GM19455 (cell line): Measurements from ENCODE around the gene ZFP57.
"Not testable (repeated sequence)": the region's sequence is repeated elsewhere in the genome, so short reads cannot be mapped to it uniquely, and the experiment has no call there.

Experiments used
- ATAC-seq: cut with Tn5 transposase; IDR thresholded peaks from one replicate; pipeline ENCODE4 v1.9.1; 2021; ENCODE audit not compliant: unreplicated experiment

The ZFP57 gene

GRCh38 chr6:29696147-29697125 is 15.5 kb upstream of the ZFP57 start:
- ATAC-seq = no peak

- ATAC-seq = no peak
Measured at GRCh38 chr6:29694637-29695036, 13.7 kb upstream of the ZFP57 start.

- no peak for ATAC-seq
Measured at GRCh38 chr6:29685718-29686326, 4.9 kb upstream of the ZFP57 start.

- no peak for ATAC-seq
Measured at GRCh38 chr6:29681811-29682210, 859 bp upstream of the ZFP57 start.

GRCh38 chr6:29680416-29680815 is 536 bp downstream of the ZFP57 start:
- no peak for ATAC-seq

GRCh38 chr6:29679962-29680361 is 990 bp downstream of the ZFP57 start:
- ATAC-seq = no peak

- ATAC-seq = no peak
Measured at GRCh38 chr6:29678114-29678513, 2.8 kb downstream of the ZFP57 start.

GRCh38 chr6:29676981-29677601 is 3.9 kb downstream of the ZFP57 start:
- no peak for ATAC-seq

GRCh38 chr6:29675561-29675960 is 5.4 kb downstream of the ZFP57 start:
- no peak for ATAC-seq

- no peak for ATAC-seq
Measured at GRCh38 chr6:29674008-29674407, 6.9 kb downstream of the ZFP57 start.

GRCh38 chr6:29673161-29673560 is 7.8 kb downstream of the ZFP57 start:
- ATAC-seq = no peak

GRCh38 chr6:29672116-29672515 is 8.8 kb downstream of the ZFP57 start:
- ATAC-seq = not testable (repeated sequence)

GRCh38 chr6:29671026-29671425 is 9.9 kb downstream of the ZFP57 start:
- ATAC-seq = no peak

GRCh38 chr6:29667158-29667557 is 13.8 kb downstream of the ZFP57 start:
- ATAC-seq = no peak

GRCh38 chr6:29666826-29667130 is 14.2 kb downstream of the ZFP57 start:
- no peak for ATAC-seq

GRCh38 chr6:29665942-29666825 is 14.8 kb downstream of the ZFP57 start:
- ATAC-seq = no peak

GRCh38 chr6:29663300-29664042 is 17.5 kb downstream of the ZFP57 start:
- no peak for ATAC-seq

GRCh38 chr6:29661502-29662141 is 19.3 kb downstream of the ZFP57 start:
- not testable (repeated sequence) for ATAC-seq

GRCh38 chr6:29661071-29661470 is 19.9 kb downstream of the ZFP57 start:
- no peak for ATAC-seq

- ATAC-seq = no peak
Measured at GRCh38 chr6:29656798-29657197, 24.2 kb downstream of the ZFP57 start, which contains the start of gene MOG. TSS of gene MOG (plus strand) at chr6:29657092. CDS start at chr6:29657210, 118 bp downstream.
